Measurements from ENCODE around the gene VLDLR.

Gene VLDLR

GRCh38 chr9:2620919-2621721, 467 bp upstream of the VLDLR start:
- peak; percentile 57 to 68 for DNase-seq (ENCODE audit: low read depth in 2 of 2)

DNA sequence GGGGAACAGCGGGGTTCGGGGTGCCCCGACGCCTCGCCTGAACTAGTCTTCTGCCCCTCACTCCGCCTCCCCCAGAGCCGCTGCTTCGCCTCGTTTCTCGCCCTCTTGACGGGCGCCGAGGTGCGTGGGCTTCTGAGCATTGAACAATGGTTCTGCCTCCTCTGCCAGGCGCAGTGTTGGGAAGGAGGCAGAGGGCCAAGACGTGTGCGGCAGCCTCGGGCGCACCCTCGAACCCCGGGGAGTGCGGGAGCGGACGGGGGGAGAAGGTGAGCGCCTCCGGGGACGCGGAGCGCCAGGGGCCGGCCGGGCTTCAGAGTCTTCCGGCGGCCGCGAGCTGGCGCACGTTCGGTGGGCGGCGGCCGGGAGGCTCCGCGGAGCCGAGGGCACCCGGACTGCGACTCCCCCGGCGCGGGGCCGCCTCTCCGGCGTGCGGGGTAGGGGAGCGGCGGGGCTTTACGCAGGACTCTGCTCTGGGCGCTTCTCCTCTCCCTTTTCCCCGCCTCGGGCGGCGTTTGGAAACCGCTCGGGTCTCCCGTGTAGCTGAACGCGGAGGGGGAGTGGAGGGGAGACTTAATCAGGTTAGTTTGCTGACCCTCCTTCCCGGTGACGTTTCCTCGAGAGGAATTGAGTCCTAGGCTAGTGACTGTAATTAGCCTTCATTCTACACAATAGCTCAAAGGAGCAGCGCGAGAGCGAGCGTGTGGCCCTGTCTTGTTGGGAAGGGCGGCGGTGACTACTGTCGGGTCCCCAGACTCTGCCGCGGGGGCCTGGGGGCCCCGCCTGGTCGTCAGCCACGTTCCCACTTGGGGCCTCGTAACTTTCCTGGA, 1.1 kb downstream of the VLDLR start:
- DNase-seq (ENCODE audit: low read depth in 2 of 2) = no peak

GRCh38 chr9:2623288-2624050, 1.9 kb downstream of the VLDLR start:
- no peak for DNase-seq (ENCODE audit: low read depth in 2 of 2)

GRCh38 chr9:2624051-2624682, 2.6 kb downstream of the VLDLR start:
- DNase-seq (ENCODE audit: low read depth in 2 of 2) = no peak

- DNase-seq (ENCODE audit: low read depth in 2 of 2) = no peak
Observed at GRCh38 chr9:2625427-2625826, 3.8 kb downstream of the VLDLR start.

- no peak for DNase-seq (ENCODE audit: low read depth in 2 of 2)
Observed at GRCh38 chr9:2628919-2629318, 7.3 kb downstream of the VLDLR start.

DNA sequence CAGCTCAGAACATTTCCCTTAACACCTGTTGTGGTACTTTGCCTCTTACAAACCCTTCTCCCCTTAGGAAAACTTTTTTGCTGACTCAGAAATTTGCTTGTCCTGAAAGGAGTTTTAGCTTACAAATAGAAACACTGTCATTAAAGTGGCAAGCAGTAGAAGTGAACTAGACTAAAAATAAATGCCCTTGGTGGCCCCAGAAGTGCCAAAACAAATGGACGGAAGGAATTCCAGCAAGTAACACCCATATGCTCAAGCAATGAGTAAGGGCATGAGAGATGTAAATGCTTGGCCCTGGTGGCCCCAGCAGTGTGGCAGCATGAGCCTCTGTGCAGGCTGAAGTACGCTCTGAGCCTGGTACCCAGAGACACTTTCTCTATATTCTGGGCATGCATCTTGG, 8.6 kb downstream of the VLDLR start:
- DNase-seq (ENCODE audit: low read depth in 2 of 2) = no peak

DNA sequence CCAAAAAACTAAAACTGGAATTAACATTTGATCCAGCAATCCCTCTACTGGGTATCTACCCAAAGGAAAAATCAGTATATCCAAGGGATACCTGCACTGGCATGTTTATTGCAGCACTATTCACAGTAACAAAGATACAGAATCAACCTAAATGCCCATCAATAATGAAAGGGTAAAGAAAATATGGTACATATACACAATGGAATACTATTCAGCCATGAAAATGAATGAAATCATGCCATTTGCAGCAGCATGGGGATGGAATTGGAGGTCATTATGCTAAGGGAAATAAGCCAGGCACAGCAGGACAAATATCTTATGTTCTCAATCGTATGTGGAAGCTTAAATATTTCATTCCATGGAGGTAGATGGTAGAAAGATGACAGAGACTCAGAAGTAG, 9.7 kb downstream of the VLDLR start:
- DNase-seq (ENCODE audit: low read depth in 2 of 2) = no peak

DNA sequence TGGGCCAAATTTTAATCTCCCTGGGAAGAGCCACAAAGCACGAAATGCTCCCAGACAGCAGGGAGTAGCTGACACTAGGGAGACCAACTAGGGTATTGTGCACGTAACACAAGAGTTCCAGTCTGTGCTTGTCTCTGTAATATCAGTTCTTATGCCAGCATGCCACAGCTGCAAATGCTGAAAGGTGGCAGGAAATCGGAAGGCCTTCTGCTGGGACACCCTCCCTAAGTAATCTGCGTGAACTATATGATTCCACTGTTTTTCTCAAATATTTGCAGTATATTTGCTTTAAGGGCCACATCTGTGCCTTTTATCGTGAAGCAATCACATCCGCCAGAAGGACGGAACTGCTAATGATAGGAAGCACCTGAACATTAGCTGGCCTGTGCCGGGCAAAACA, 12.6 kb downstream of the VLDLR start:
- DNase-seq (ENCODE audit: low read depth in 2 of 2) = no peak

- no peak for DNase-seq (ENCODE audit: low read depth in 2 of 2)
Observed at GRCh38 chr9:2634818-2635217, 13.2 kb downstream of the VLDLR start.

- DNase-seq (ENCODE audit: low read depth in 2 of 2) = no peak
Observed at GRCh38 chr9:2635922-2636321, 14.3 kb downstream of the VLDLR start.

DNA sequence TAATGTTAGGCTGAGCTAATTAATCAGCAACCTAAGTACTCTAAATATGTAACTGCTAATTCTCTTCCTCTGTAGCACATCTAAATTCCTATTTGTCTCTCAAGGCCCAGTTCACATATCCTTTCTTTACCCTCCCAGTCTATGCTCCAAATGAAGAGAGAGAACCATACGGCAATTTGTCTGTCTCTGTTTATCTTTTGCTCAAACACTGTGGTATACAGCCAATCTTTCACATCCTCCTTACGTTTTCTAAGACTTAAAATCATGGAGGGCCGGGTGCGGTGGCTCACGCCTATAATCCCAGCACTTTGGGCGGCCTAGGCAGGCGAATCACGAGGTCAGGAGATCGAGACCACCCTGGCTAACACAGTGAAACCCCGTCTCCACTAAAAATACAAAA, 15.8 kb downstream of the VLDLR start:
- no peak for DNase-seq (ENCODE audit: low read depth in 2 of 2)

GRCh38 chr9:2638871-2639673, 17.5 kb downstream of the VLDLR start:
- DNase-seq (ENCODE audit: low read depth in 2 of 2) = no peak

DNA sequence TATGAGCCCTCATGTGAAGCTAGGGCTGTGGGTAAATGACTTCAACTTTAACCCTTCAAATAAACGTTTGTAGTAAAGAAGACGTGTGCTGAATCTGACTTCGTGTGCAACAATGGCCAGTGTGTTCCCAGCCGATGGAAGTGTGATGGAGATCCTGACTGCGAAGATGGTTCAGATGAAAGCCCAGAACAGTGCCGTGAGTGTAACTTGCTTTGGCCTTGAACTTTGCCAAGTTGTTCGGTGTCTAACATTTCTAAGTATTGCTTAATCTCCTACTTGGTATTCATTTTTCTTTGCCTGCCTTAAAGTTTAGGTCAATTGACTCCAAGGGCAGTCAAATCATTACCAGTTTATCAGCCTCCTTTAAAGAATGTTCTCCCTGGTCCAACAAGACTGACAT, 18.2 kb downstream of the VLDLR start:
- DNase-seq (ENCODE audit: low read depth in 2 of 2) = no peak

DNA sequence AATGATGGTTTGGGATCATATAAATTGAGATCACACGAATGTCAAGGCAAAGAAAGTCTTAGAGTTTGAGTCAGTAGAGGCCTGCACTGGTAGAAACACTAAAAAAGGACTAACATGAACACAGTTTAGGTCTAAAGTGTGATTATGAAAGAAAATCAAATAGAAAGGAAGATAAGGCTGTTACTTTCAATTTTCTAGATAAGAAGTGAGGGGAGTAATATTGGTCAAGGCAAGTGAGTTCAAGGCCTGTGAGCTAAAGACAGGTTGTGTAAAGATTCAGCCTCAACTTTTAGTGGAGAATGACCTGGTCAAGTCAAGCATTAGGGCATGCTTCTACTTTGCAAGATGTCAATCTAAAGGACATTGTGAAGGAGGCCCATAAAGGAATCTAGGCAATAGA, 19.0 kb downstream of the VLDLR start:
- no peak for DNase-seq (ENCODE audit: low read depth in 2 of 2)

DNA sequence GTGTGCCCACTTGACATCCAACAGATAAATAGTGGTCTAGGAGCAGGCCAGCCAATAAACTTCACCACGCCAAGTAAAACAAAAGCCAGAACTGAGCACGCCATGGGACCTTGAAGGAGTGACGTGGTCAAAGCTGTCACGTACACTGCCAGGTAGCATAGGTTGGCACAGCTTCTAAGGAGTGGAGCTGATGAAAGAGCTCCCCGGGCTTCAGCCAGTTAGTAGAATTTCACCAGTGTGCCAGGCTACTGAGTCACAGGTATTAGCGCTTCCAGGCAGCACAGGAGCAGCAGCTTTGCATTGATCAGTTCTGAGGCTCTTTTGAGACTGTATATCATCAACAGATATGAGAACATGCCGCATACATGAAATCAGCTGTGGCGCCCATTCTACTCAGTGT, 19.4 kb downstream of the VLDLR start:
- DNase-seq (ENCODE audit: low read depth in 2 of 2) = no peak

DNA sequence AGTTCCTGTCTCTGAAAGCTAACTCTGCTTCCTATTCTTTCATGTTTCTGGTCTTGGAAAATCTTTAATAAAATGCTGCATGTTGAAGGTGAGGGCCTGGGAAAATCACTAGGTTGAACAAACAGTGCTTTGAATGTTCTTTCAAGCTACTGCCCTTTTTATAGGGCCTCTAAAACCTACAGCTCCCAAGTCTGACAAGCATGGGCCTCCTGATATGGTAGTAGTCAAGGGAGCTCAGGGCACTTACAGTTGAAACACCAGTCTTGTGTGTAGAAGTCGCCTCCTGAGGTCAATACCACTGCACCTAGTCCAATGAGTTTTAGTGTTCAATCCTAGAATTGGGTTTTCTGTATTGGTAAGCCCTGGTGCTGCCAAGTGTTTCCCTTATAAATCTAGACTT, 20.5 kb downstream of the VLDLR start:
- no peak for DNase-seq (ENCODE audit: low read depth in 2 of 2)

- no peak for DNase-seq (ENCODE audit: low read depth in 2 of 2)
Observed at GRCh38 chr9:2645569-2645968, 24.0 kb downstream of the VLDLR start.

DNA sequence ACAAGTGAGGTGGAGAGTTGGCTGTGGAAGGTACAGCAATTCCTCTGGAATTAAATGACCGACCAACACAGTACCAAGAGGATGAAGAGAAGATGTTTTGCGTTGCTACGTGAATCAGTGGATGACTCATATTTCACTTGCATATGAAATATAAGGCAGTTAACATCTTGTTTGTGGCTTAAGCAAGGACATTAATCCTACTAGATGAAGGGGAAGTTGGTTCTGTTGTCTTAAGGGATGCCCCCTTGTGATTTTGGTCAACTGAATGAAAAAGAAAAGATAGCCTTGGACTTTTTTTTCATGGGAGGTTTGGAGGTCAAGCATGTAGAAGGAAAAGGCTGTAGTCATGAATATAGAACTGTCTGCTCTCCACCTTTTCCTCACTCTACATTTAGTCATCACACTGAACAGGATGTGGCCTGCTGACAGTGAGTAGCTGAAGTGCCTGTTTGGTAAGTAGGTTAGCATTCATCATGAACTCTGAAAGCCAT, 33.9 kb downstream of the VLDLR start:
- peak; percentile 71 for DNase-seq (ENCODE audit: low read depth in 2 of 2)

- no peak for DNase-seq (ENCODE audit: low read depth in 2 of 2)
Observed at GRCh38 chr9:2657427-2657826, 35.8 kb downstream of the VLDLR start.

DNA sequence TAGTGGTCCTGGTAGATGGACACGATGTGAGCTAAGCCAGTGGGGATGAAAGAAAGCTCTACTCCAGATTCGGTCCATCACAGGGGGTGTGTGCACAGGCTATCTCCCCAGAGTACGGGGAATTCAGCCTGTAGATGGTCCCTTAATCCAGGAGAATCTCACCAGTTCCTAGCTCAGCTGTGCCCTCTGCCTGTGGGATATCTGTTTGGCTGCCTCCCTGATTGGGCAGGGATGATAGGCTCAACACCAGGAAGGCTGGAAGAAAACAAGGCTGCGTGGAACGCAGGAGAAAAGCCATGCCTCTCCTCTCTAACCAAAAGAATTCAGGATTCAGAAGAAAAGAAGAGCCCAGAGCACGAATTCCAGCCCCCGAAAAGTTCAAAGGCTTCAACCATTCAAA, 40.9 kb downstream of the VLDLR start:
- no peak for DNase-seq (ENCODE audit: low read depth in 2 of 2)

Data from fibroblast of skin of left biceps (primary cell).